Esophagus (tissue), 2 donors: ENCODE measurements around the gene PTPN14. TPM values are rescaled to one million over a fixed set of nuclear protein-coding genes. Genes with fewer than 3 reads are reported as not detected.

ENCODE experiments used
- H3K27ac ChIP-seq, 2 donors: one replicate each; pipeline ENCODE4 v1.5.1; 2013; ENCODE audit warnings: low read depth in 2 of 2, mild to moderate bottlenecking in 2 of 2, inconsistent platforms in 1 of 2, low read length in 1 of 2, moderate library complexity in 1 of 2
- H3K27me3 ChIP-seq, 2 donors: one replicate each; pipeline ENCODE4 v1.6.1; 2013; ENCODE audit warnings: low read length in 2 of 2, control low read depth in 1 of 2, mild to moderate bottlenecking in 1 of 2; ENCODE audit not compliant: insufficient read depth in 2 of 2, control insufficient read depth in 1 of 2
- H3K36me3 ChIP-seq, 2 donors: one replicate each; pipeline ENCODE4 v1.6.1; 2013; ENCODE audit warnings: low read length in 1 of 2; ENCODE audit not compliant: control insufficient read depth in 2 of 2, insufficient read depth in 2 of 2
- H3K4me1 ChIP-seq, 2 donors: one replicate each; pipeline ENCODE4 v1.6.1; 2013; ENCODE audit warnings: low read length in 1 of 2; ENCODE audit not compliant: control insufficient read depth in 2 of 2, insufficient read depth in 2 of 2
- H3K4me3 ChIP-seq, 2 donors: one replicate each; pipeline ENCODE4 v1.5.1; 2013; ENCODE audit warnings: low read length in 2 of 2, mild to moderate bottlenecking in 2 of 2, low read depth in 1 of 2, moderate library complexity in 1 of 2
- H3K9me3 ChIP-seq, 2 donors: one replicate each; pipeline ENCODE4 v1.6.1; 2013; ENCODE audit warnings: mild to moderate bottlenecking in 2 of 2, low read depth in 1 of 2, low read length in 1 of 2, moderate library complexity in 1 of 2; ENCODE audit not compliant: control insufficient read depth in 2 of 2, insufficient read depth in 1 of 2
- WGBS, 2 donors: extraction: QIAGEN DNeasy Blood & Tissue Kit; methylation state at CpG; one replicate each; pipeline ENCODE4 v1.1.7; 2013; 5-methylcytosine and 5-hydroxymethylcytosine counted together
- polyA plus RNA-seq, 2 donors: library from polyadenylated mRNA; stranded (reverse); fragments of 200-250 nt; gene quantifications; one replicate each; pipeline ENCODE4 v1.2.3, GENCODE V29; 2013
- donor health status: healthy with polysubstance abuse.
- donor health status: Bipolar disorder and iron deficiency.

Gene PTPN14
- polyA plus RNA-seq, 2 donors, result 2.4 to 4.1 TPM

- no peaks in the 10 kb centered on the region for H3K27me3 ChIP-seq
- no peak overlapping the region for H3K27ac ChIP-seq
- H3K9me3 ChIP-seq, result no peaks in the 10 kb centered on the region
- peaks cover 0 to 6% of the 10 kb centered on the region in 2 donors for H3K36me3 ChIP-seq
- 73 to 82% methylated on average over 5 of the region's 5 CpGs for WGBS, 2 donors
- H3K4me1 ChIP-seq, result peaks cover 0 to 2% of the 10 kb centered on the region in 2 donors
- H3K4me3 ChIP-seq, result no peak overlapping the region
Measured at GRCh38 chr1:214321705-214322453, 229.5 kb downstream of the PTPN14 start.

DNA sequence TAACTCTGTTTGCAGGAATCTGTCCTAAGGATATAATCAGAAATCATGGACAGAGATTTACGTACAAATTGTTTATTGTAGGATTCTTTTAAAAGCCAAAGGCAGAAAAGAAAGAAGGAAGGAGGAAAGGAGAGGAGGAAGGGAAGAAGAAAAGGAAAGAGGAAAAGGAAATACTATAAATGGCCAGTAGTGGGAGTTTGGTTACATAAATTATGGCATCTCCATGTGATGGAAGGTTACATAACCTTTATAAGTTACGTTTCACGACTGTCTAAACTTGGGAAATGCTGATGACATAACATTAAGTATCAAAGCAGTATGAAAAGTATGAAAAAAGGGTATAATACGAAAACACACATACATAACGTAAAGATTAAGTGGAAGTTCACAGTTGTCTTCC lies 231.5 kb downstream of the PTPN14 start:
- Histone ChIP-seq H3K27ac (no peak overlapping the region), H3K4me1 (no peaks in the 10 kb centered on the region), H3K4me3 (no peak overlapping the region), H3K9me3 (no peaks in the 10 kb centered on the region), H3K36me3 (peaks cover 0 to 6% of the 10 kb centered on the region in 2 donors), H3K27me3 (no peaks in the 10 kb centered on the region)
- WGBS, 2 donors, result 89 to 91% methylated on average over 5 of the region's 5 CpGs

- Histone ChIP-seq H3K4me3 (no peak overlapping the region), H3K27me3 (no peaks in the 10 kb centered on the region), H3K36me3 (peaks cover 0 to 6% of the 10 kb centered on the region in 2 donors), H3K9me3 (no peaks in the 10 kb centered on the region), H3K4me1 (no peaks in the 10 kb centered on the region), H3K27ac (no peak overlapping the region)
- WGBS, 2 donors, result 75 to 79% methylated on average over 10 of the region's 10 CpGs
Measured at GRCh38 chr1:214318956-214319736, 232.3 kb downstream of the PTPN14 start.

GRCh38 chr1:214318356-214318755 lies 233.0 kb downstream of the PTPN14 start:
- H3K27me3 ChIP-seq, result no peaks in the 10 kb centered on the region
- WGBS, 2 donors, result 58 to 66% methylated on average over 6 of the region's 6 CpGs
- no peak overlapping the region for H3K4me3 ChIP-seq
- H3K36me3 ChIP-seq, result peaks cover 0 to 6% of the 10 kb centered on the region in 2 donors
- no peak overlapping the region for H3K27ac ChIP-seq
- H3K9me3 ChIP-seq, result no peaks in the 10 kb centered on the region
- no peaks in the 10 kb centered on the region for H3K4me1 ChIP-seq

GRCh38 chr1:214317734-214318133 lies 233.7 kb downstream of the PTPN14 start:
- H3K36me3 ChIP-seq, result peaks cover 0 to 6% of the 10 kb centered on the region in 2 donors
- H3K9me3 ChIP-seq, result no peaks in the 10 kb centered on the region
- no peaks in the 10 kb centered on the region for H3K4me1 ChIP-seq
- no peak overlapping the region for H3K27ac ChIP-seq
- no peak overlapping the region for H3K4me3 ChIP-seq
- no peaks in the 10 kb centered on the region for H3K27me3 ChIP-seq
- WGBS, 2 donors, result 86 to 91% methylated on average over 5 of the region's 5 CpGs

GRCh38 chr1:214317300-214317699 lies 234.1 kb downstream of the PTPN14 start:
- 54 to 67% methylated on average over 4 of the region's 4 CpGs for WGBS, 2 donors

GRCh38 chr1:214316593-214316992 lies 234.8 kb downstream of the PTPN14 start:
- Histone ChIP-seq H3K27ac (no peak overlapping the region), H3K9me3 (no peaks in the 10 kb centered on the region), H3K27me3 (no peaks in the 10 kb centered on the region), H3K4me1 (no peaks in the 10 kb centered on the region), H3K4me3 (no peak overlapping the region), H3K36me3 (peaks cover 0 to 6% of the 10 kb centered on the region in 2 donors)
- 86% methylated on average over 5 of the region's 5 CpGs for WGBS, 2 donors

More at GRCh38 chr1:214317300-214317699, 234.1 kb downstream of the PTPN14 start:
- Histone ChIP-seq H3K27me3 (no peaks in the 10 kb centered on the region), H3K9me3 (no peaks in the 10 kb centered on the region), H3K4me1 (no peaks in the 10 kb centered on the region), H3K4me3 (no peak overlapping the region), H3K27ac (no peak overlapping the region), H3K36me3 (peaks cover 0 to 6% of the 10 kb centered on the region in 2 donors)

GRCh38 chr1:214314178-214314843 lies 237.1 kb downstream of the PTPN14 start:
- H3K27ac ChIP-seq, result no peak overlapping the region
- WGBS, 2 donors, result 87 to 91% methylated on average over 5 of the region's 5 CpGs
- no peaks in the 10 kb centered on the region for H3K4me1 ChIP-seq
- H3K27me3 ChIP-seq, result no peaks in the 10 kb centered on the region
- H3K9me3 ChIP-seq, result no peaks in the 10 kb centered on the region
- peaks cover 0 to 4% of the 10 kb centered on the region in 2 donors for H3K36me3 ChIP-seq
- H3K4me3 ChIP-seq, result no peak overlapping the region

GRCh38 chr1:214312530-214313051 lies 238.8 kb downstream of the PTPN14 start:
- WGBS, 2 donors, result 90 to 93% methylated on average over 10 of the region's 10 CpGs
- H3K4me1 ChIP-seq, result no peaks in the 10 kb centered on the region
- no peak overlapping the region for H3K4me3 ChIP-seq
- no peak overlapping the region for H3K27ac ChIP-seq
- no peaks in the 10 kb centered on the region for H3K27me3 ChIP-seq
- H3K36me3 ChIP-seq, result peaks cover 0 to 3% of the 10 kb centered on the region in 2 donors
- H3K9me3 ChIP-seq, result no peaks in the 10 kb centered on the region
